Activated CD8-positive, alpha-beta memory T cell treated with anti-CD3 and anti-CD28 coated beads, Interleukin-2, amount 50 U/mL, for 24 hours (primary cell): ENCODE data around the gene FILIP1.

Source experiments
- DNase-seq: peaks from one replicate; pipeline ENCODE4 v3.0.0-alpha.2; 2020; ENCODE audit errors: extremely low read depth

FILIP1 gene

GRCh38 chr6:75379536-75379935, 114.1 kb downstream of the FILIP1 start:
- DNase-seq: no peak

GRCh38 chr6:75378101-75378500, 115.5 kb downstream of the FILIP1 start:
- DNase-seq: no peak

- DNase-seq: no peak
Observed at GRCh38 chr6:75377386-75377785, 116.2 kb downstream of the FILIP1 start.

GRCh38 chr6:75376347-75377024, 117.1 kb downstream of the FILIP1 start:
- no peak for DNase-seq

- DNase-seq: no peak
Observed at GRCh38 chr6:75374961-75375400, 118.6 kb downstream of the FILIP1 start.

DNA sequence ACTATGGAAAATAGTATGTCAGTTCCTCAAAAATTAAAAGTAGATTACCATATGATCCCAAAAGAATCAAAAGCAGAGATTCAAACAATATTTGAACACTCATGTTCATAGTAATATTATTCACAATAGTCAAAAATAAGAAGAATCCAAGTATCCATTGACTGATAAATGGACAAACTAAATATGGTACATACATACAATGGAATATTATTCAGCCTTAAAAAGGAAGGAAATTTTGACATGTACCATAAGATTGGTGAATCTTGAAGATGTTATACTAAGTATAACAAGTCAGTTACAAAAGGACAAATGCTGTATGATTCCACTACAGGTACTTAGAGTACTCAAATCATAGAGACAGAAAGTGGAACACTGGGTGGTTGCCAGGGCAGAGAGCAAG, 120.7 kb downstream of the FILIP1 start:
- no peak for DNase-seq

- no peak for DNase-seq
Observed at GRCh38 chr6:75370011-75370410, 123.6 kb downstream of the FILIP1 start.

GRCh38 chr6:75368864-75369402, 124.7 kb downstream of the FILIP1 start:
- no peak for DNase-seq

DNA sequence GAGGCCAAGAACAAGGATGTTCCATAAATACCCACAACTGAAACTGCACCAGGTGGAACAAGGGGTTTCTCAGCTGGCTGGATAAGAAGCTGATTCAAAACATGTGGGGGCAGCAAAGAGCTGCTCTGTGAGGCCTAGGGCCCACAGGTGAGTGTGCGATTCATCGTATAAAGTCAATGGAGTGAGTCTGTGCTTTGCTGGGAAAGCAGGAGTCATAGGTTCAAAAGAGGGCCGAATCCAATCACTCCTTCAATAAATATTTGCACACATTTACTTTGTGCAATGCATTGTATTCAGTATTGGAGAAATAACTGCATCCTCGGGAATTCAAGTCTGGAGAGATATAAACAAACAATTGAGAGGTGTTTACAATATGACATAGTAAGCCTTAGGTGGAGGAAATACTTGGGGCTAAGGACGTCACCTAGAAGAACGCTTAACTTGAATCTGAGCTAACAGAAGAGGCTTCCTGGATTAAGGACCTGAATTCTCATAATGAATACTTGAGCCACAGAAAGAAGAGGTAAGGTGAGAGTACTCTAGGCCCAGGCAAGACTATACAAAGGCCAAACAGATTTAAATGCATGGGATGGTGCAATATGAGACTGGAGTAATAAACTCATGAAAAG, 125.3 kb downstream of the FILIP1 start:
- DNase-seq: no peak

DNA sequence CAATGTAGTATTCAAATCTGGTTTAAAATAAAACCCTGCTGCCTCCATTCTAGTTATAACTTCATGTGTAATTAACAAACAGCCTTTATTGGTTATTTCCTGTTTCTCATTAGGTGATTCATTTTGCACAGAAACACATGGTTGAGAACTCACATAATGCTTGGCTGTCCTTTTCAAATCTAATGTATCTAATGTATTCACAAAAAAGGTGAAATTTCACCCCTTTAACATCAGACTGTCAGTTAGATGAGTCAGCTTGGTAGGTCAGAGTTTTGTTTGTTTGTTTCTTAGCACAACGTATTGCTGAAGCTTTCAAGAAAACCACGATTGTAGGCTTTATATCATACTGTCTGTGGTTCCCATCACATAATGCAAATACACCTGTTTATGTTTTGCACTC, 130.3 kb downstream of the FILIP1 start:
- no peak for DNase-seq

DNA sequence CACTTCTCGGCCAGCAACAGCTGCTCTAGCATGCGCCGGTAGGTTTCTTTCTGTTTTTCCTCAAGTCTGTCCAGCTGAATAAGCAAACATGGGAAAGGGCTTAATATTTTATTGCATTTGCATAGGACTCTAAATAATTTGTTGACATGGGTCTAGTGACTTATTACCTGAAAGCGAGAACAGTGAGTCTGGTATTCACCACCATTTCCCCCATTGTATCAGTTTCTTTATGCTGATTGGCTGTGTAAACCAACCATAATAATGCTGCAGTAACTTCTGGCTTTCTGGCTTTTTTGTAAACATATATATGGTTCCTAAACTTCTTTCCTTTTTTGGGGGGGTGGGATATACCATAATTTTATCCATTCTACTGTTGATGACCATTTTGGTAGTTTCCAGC, 140.0 kb downstream of the FILIP1 start:
- no peak for DNase-seq

DNA sequence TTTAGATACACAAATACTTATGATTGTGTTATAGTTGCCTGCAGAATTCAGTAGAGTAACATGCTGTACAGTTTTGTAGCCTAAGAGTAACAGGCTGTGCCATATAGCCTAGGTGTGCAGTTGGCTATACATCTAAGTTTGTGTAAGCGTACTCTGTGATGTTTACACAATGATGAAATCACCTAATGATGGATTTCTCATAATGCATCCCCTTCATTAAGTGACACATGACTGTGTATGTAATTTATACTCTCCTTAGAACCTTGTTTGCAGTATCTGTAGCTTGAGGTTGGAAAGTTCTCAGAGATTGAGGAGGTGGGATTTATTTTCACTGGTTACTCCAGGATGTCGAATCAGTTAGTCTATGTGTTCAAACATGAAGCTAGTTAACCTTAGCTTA, 142.0 kb downstream of the FILIP1 start:
- no peak for DNase-seq

DNA sequence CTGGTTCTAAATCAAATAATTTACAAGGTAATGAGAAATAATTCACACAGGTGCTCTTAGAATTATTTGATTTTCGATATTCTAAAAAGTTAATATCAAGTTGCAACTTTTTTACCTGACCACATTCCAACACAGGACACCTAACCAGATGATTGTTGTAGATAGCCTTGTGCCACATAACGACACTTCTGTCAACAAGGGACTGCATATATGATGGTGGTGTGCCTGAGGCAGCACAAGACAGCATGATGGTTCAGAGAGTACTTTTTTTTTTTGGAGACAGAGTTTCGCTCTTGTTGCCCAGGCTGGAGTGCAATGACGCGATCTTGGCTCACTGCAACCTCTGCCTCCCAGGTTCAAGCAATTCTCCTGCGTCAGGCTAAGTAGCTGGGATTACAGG, 142.8 kb downstream of the FILIP1 start:
- DNase-seq: no peak

- no peak for DNase-seq
Observed at GRCh38 chr6:75350156-75350555, 143.4 kb downstream of the FILIP1 start.

GRCh38 chr6:75349262-75349984, 144.2 kb downstream of the FILIP1 start:
- no peak for DNase-seq

DNA sequence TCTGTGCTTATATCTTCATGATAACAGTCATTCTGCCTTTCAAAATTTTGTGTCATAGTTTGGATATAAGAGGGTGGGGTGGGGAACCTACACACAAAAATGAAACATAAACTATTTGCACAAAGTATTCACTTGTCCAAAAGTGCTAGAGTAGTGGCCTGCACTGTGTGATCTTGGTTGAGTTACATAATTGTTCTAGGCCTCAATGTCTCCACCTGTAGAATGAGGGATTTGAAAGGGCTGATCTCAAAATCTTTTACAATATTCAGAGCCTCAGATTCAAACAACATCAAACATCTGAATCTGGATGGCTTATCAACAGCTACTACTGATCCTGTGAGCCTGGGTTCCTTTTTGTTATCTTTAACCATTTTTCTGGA, 144.7 kb downstream of the FILIP1 start:
- no peak for DNase-seq

DNA sequence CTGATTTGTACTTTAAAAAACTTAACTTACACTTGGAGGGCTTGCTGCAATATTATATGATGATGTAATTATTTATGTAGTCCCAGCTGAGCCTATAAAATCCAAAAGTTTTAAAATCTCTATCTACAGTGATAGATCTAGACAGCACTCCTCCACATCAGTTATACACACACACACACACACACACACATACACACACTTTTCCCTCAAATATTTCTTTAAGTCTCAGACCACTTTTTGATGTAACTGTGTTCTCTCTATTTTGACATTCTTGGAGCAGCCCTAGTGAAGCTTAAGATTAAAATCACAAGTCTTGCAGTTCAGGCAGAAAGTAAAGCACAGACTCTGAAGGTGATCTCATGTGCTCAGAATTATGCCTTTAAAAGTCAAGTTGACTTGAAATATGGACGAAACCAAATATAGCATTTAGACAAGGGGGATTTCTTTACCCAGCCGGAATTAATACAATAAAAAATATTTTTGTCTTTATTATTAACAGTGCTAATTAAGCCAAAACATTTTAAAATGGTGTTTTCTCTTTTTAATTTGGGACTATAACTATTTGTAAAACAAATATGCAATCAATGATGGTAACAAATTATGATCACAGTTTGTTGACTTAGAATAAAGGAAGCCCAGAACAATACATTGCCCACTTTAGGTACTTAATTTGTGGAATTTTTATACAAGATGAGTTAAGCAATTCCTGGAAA, 145.5 kb downstream of the FILIP1 start:
- DNase-seq: no peak

- no peak for DNase-seq
Observed at GRCh38 chr6:75345413-75345812, 148.2 kb downstream of the FILIP1 start.

DNA sequence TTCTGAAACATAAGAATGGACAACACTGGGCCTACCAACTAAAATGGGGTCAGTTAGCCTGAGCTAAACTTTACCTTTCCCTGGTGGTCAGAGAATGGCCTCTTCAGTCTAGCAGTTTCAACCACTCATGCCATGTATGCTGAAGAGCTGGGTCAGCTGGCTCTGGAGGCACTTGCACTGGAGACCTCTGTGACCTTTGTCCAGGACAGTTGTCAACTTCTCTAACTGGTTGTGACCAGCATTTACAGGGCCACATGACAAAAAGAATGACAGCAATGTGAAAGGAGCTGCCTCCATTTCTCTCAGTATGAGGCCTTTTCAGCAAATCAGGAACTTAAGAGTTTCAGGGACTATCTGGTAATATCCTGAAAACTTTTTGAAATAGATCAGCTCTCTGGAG, 149.1 kb downstream of the FILIP1 start:
- DNase-seq: no peak

DNA sequence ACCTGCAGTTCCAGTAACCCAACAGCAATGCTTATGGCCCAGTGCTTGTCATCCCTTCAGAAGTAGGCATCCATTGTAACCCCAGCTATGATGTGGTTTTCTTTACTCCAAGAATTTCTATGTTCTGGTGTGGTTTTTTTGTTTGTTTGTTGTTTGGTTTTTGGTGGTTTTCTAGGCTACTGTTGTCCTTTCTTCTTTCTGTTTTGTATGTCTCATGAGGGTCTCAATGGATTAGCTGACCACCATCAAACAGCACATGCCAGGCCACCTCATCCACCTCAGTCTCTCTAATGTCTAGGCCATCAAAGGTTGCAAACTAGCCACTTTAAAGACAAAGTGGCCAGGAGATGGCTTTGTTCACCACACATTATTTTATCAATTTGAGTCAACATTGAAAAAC, 149.6 kb downstream of the FILIP1 start:
- no peak for DNase-seq

GRCh38 chr6:75337835-75338580, 155.6 kb downstream of the FILIP1 start:
- DNase-seq: no peak
